Bronchial epithelial cell (primary cell): ENCODE measurements around the gene LRRN4. TPM values are rescaled to one million over a fixed set of nuclear protein-coding genes. Genes with fewer than 3 reads are reported as not detected.

ENCODE experiments used
- DNase-seq: peaks from one replicate; pipeline ENCODE4 v3.0.0-alpha.2; 2010; ENCODE audit warnings: low read depth
- FAIRE-seq: peaks from 2 replicates; lab custom pipeline; 2011; peaks lifted over from hg19 to GRCh38; lab: Jason Lieb, UNC
- H3K27me3 ChIP-seq: 2 replicates; pipeline ENCODE4 v1.5.1; 2011; ENCODE audit warnings: low read length; ENCODE audit not compliant: control insufficient read depth, insufficient read depth
- H3K36me3 ChIP-seq: 2 replicates; pipeline ENCODE4 v1.5.1; 2011; ENCODE audit warnings: low read length; ENCODE audit not compliant: control insufficient read depth, insufficient read depth
- H3K4me3 ChIP-seq: 2 replicates; pipeline ENCODE4 v1.5.1; 2011; ENCODE audit warnings: mild to moderate bottlenecking, low read depth, low read length, control low read depth
- CTCF ChIP-seq: IDR thresholded peaks from 2 replicates; pipeline ENCODE4 v1.5.1; 2011; ENCODE audit warnings: mild to moderate bottlenecking, moderate library complexity, low read length, control low read depth, inconsistent platforms; ENCODE audit not compliant: insufficient read depth, severe bottlenecking
- total RNA-seq: library from RNA; depleted of rRNA; stranded (reverse); fragments of >200 nt; gene quantifications from 2 replicates; pipeline ENCODE4 v1.2.1, GENCODE V29; 2014

Gene LRRN4
- total RNA-seq, 1 donor from 2014 or later: not detected

DNA sequence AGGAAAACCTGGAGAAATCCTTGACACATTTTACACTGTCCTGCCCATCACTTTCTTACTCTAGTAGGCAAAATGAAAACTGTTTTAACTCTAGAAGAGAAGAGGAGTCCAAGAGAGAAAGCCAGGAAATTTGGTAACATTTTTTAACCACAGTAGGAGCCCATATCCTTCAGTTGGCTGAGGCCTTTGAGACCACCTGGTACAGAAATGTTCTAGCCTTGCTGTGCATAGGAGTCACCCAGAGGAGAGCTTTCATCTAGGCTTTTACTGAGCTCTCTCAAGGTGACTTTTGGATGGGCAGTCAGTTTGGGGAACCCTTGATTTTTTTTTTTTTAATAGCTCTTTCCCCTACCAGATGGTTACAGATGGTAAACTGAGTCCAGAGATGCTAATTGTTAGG lies 25.0 kb downstream of the LRRN4 start:
- no peak for TF ChIP-seq CTCF
- no peak for DNase-seq
- no peak for FAIRE-seq
- peaks cover 6% of the 10 kb centered on the region for H3K36me3 ChIP-seq
- no peaks in the 10 kb centered on the region for H3K27me3 ChIP-seq
- H3K4me3 ChIP-seq: no peak overlapping the region

GRCh38 chr20:6026051-6026450 lies 27.8 kb downstream of the LRRN4 start:
- DNase-seq (peak; percentile 64), FAIRE-seq (no peak)
- Histone ChIP-seq H3K4me3 (no peak overlapping the region), H3K36me3 (peaks cover 8% of the 10 kb centered on the region), H3K27me3 (no peaks in the 10 kb centered on the region)
- no peak for TF ChIP-seq CTCF

DNA sequence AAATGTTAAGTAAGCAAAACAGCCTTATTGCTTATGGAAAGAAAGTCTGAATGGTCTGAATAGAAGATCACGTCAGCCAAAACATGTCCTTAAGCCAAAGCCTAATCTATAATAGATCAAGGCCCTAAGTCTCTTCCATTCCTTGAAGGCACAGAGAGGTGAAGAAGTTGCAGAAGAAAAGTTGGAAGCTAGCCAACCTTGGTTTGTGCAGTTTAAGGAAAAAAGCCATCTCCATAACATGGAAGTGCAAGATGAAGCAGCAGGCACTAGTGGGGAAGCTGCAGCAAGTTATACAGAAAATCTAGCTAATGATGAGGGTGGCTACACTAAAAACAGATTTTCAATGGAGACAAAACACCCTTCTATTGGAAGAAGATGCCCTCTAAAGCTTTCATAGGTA lies 29.1 kb downstream of the LRRN4 start:
- Histone ChIP-seq H3K4me3 (no peak overlapping the region), H3K36me3 (peaks cover 8% of the 10 kb centered on the region), H3K27me3 (no peaks in the 10 kb centered on the region)
- DNase-seq (no peak), FAIRE-seq (no peak)
- TF ChIP-seq CTCF: no peak

- H3K4me3 ChIP-seq: no peak overlapping the region
- FAIRE-seq (no peak), DNase-seq (no peak)
- TF ChIP-seq CTCF: no peak
- no peaks in the 10 kb centered on the region for H3K27me3 ChIP-seq
- peaks cover 2% of the 10 kb centered on the region for H3K36me3 ChIP-seq
Measured at GRCh38 chr20:6017880-6018279, 36.0 kb downstream of the LRRN4 start.

DNA sequence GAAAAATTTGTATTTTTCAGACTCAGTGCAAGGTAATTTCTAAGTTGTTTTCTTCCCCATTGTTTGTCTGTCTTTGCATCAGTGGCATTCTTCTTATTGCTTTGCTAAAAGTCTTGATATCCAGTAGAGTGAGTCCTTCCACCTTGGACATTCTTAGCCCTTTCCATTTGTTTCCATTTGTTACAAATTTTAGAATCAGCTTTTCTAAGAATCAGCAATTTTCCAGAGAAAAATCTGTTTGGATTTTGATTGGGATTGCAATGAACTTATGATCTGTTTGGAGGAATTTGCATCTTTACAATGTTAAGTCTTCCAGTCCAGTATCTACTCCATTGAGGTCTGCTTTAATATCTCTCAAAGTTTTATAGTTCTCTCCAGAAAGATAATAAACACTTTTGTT lies 36.4 kb downstream of the LRRN4 start:
- H3K36me3 ChIP-seq: peaks cover 4% of the 10 kb centered on the region
- H3K27me3 ChIP-seq: no peaks in the 10 kb centered on the region
- DNase-seq (no peak), FAIRE-seq (no peak)
- no peak for TF ChIP-seq CTCF
- no peak overlapping the region for H3K4me3 ChIP-seq

DNA sequence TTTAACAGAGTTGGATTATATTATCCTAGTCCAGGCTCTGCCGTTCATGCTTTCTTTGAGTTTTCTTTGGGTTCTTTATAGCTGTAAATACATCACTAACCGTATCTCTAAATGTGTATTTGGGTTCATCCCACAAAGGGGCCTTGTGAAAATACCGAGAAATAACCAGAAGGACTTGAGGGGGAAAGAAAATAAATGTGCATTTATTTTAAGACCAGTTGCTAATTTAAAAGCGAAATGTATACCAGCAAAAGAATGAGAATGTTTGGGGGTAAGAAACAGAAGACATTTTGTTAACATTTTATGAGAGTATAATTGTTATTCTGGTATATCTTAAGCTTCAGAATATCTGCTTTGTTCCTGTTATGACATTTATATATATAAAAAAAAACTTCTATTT lies 38.9 kb downstream of the LRRN4 start:
- Histone ChIP-seq H3K36me3 (peaks cover 8% of the 10 kb centered on the region), H3K4me3 (no peak overlapping the region), H3K27me3 (no peaks in the 10 kb centered on the region)
- DNase-seq (no peak), FAIRE-seq (no peak)
- no peak for TF ChIP-seq CTCF
